MM.1S (cell line): ENCODE data around the gene SHROOM3.

Experiments
- CTCF ChIP-seq: fragments of 300-600 bp; sonication (generic); IDR thresholded peaks from 2 replicates; pipeline ENCODE4 v1.5.1; 2016; ENCODE audit warnings: antibody characterized with exemption, low read length, mixed read lengths
- EZH2 ChIP-seq: fragments of 300-600 bp; sonication (generic); optimal IDR thresholded peaks from 2 replicates; pipeline ENCODE3; 2017; ENCODE audit warnings: low read depth, mild to moderate bottlenecking, antibody characterized with exemption, low read length, mixed read lengths

GRCh38 chr4:76484654-76485053 is 49.6 kb downstream of the SHROOM3 start:
- TF ChIP-seq CTCF (no peak), EZH2 (no peak)
